WI38 (cell line): ENCODE data around the gene CREB5.

ENCODE experiments used
- H3K4me3 ChIP-seq: 2 replicates; pipeline ENCODE4 v1.5.1; 2011; ENCODE audit warnings: low read depth, mild to moderate bottlenecking, control low read depth, low read length
- TF ChIP-seq, protein P1 (sequence below): IDR thresholded peaks from 2 replicates; pipeline ENCODE4 v1.5.1; 2012; ENCODE audit warnings: low read depth, mild to moderate bottlenecking, control low read depth, low read length

The CREB5 gene

DNA sequence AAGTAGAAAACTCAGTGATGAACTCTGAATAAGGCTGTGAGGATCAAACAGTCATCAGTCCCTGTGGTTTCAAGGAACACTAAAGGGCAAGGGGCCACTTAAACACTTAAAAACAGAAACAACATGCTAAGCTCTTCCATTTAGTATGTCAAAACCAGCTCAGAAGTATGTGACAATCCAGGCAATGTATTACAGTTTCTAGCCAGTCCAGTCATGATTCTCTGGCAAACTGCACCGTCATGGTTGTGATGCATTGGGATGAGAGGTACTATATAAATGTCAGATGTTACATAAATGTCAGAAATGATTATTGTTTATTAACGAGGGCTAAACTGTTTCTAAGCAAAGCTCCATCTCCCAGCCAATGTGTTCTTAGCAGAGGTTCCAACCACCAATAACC, 4.7 kb upstream of the CREB5 start:
- TF ChIP-seq, protein P1, sequence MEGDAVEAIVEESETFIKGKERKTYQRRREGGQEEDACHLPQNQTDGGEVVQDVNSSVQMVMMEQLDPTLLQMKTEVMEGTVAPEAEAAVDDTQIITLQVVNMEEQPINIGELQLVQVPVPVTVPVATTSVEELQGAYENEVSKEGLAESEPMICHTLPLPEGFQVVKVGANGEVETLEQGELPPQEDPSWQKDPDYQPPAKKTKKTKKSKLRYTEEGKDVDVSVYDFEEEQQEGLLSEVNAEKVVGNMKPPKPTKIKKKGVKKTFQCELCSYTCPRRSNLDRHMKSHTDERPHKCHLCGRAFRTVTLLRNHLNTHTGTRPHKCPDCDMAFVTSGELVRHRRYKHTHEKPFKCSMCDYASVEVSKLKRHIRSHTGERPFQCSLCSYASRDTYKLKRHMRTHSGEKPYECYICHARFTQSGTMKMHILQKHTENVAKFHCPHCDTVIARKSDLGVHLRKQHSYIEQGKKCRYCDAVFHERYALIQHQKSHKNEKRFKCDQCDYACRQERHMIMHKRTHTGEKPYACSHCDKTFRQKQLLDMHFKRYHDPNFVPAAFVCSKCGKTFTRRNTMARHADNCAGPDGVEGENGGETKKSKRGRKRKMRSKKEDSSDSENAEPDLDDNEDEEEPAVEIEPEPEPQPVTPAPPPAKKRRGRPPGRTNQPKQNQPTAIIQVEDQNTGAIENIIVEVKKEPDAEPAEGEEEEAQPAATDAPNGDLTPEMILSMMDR, result no peak
- H3K4me3 ChIP-seq, result no peak overlapping the region

DNA sequence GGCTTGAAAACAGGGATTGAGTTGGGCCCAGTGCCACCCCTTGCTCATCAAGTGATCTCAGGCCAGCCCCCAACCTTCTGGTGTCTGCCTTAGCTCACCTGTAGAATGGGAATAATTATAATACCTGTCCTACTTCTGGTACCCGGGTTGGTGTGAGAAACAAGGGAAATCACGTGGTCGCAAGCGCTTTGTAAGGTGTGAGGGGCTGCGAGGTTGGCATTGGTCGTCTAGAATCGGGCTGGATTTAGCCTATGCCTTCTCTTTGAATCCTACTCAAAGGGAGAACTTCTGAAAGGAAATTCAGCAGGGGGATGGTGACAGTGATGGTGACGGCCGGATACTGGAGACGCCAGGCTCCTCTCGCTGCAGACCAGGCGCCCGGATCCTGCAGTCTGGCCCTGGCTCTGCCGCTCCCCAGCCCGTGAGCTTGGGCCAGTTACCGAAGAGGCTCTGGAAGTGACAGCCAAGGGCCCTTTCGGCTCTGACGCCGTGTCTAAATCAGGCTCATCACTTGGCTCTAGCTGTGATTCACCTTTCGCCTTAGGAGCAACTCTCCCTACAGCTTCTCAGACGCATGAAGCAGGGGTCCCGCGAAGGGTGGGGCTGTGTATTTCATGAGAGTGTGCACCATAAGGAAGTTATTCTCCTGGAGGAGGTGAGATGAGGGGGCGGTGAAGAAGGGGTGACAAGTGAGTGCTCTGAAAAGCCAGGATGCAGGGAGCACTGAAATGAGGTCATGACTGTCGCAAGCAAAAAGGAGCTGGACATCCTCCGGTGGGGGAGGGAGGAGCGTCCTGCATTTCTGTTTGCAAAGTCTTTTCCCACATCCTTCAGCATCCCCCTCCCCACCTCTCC, 4.0 kb upstream of the CREB5 start:
- H3K4me3 ChIP-seq, result no peak overlapping the region
- TF ChIP-seq, protein P1, result no peak

DNA sequence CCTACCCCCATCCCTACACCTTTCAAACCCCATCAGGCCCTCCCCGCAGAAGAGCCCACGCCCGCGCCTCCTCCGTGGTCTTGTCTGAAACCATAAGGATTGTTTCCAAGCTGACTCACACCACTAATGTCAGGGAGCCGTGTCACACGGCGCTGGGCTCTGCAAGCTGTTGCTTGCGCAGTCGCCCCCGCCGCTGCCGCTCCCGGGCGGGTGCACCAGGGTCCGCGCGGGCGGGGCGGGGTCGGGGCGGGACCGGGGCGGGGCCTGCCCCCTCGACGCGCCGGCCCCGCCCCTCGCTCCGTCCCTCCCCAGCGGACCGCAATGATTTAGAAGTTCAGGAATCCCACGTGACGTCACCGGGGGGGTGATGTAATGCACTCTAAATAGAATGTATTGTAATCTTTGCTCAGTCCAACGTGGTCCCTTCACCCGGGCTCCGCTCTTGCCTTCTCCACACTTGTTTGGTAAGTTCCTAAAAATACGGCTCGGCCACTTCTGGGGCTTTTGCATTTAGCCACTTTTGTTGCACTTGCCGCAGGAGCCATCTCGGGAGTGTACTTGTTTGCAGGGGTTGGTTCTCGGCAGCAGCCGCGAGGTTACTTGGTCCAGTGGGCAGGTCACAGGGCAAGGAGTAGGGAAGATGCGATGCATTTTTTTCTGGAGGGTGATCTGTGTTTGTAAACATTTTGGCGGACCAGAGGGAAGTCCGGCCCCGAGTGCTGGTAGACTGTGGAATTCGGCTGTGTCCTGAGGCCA, 3.2 kb upstream of the CREB5 start:
- peak overlapping the region; percentile 61 for H3K4me3 ChIP-seq
- TF ChIP-seq, protein P1, result no peak

DNA sequence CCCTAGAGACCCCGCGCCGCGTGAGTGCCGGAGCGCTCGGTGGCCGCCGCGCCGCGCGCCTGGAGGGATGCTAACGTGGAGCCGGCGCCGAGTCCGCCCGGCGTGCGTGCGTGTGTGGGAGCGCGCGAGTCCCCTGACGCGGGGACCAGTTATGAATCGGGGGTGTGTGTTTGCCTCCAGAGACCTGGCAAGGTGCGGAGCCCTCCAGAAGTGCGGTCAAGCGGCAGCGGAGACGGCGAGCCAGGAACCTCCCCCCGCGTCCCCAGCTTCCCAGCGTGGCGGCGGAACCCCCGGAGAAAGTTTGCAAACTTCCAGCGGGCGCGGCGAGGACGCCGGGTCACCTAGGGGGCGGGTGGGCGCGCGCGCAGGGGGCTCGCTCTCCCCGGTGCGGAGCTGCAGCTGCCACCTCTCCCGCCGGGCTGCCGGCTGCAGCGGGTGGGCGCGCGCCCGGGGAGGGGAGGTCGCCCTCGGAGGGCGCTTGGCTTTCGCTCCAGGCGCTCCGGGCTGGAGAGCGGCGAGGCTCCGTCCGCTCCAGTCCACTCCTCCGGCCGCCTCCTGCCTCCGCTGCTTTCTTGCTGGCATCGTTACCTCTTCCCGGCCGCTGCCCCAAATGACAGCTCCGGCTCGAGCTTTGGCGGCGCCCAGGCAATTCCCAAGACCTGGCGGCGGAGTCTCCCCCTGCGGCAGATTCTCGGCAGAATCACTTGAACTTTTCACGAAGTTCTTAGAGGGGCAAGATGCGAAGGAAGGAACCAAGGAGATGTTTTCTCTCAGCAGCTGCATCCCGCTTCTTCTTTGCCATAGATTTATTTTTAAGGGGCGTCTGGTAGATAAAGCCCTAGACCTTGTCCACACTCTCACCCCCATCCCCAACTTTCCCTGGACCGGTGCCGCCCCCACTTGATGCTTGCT, 2.3 kb upstream of the CREB5 start:
- peak overlapping the region; percentile 61 for H3K4me3 ChIP-seq
- TF ChIP-seq, protein P1, result no peak

DNA sequence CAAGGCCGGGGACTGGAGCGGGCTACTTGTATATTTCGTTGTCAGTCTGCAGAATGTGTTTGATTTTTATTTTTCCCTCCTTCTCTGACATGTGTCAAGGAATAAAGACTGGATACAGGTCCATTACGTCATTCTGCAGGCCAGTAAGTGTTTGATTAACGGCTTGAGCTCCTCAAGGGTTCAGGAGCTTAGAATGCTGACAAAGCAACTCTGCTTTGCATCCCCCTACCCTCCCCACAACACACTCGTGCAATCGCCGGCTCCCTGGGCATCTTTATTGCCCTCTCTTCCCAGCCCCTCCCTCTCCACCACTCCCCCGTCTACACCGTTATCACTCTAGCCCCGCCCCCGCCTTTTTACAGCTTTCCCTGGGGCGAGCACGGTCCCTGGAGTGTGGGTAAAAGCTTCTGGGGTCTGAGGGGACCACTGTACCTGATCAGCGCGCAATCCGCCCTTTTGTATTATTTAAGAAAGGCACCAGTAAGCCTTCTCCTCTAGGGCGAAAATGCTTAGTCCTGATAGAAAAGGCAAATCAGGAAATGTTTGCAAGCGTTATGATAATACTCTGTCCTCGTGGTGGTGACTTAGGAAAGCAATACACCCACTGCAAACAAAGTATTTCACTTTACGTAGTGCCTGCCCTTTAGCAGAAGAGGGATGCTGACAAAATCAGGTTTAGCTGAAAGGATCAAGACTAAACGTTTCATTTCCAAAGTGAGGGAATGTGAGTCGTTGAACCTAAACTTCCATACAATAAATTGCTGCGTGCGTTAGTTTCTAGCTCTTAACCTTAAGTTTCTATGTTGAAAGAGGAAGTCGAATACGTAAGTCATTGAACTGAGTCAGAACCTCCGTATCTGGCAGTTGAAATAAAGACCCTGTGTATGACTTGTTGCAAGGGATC, 1.4 kb upstream of the CREB5 start:
- peak overlapping the region; percentile 61 for H3K4me3 ChIP-seq
- TF ChIP-seq, protein P1, result no peak

DNA sequence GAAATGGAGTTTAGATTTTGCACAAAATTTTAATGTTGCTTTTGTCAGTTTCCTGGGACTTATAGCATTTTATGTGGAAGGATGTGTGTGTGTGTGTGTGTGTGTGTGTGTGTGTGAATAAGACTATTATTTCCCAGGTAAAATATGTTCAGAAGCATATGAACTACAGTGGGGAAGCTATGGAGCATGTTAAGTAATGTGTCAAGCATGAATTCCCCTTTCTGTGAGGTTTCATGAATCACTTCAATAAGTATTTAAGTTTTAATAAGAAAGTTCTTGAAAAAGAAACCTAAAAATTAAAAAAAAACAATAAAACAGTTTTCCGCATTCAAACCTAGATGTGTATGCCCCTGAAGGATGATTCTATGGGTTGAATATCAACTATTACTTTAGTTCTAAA, 693 bp downstream of the CREB5 start:
- TF ChIP-seq, protein P1, result no peak
- no peak overlapping the region for H3K4me3 ChIP-seq
